AG09309 (cell line): ENCODE data around the gene CD3E.

Experiments
- DNase-seq: peaks from one replicate; pipeline ENCODE4 v3.0.0-alpha.2; 2010; ENCODE audit warnings: low read depth
- H3K4me3 ChIP-seq: 2 replicates; pipeline ENCODE4 v1.5.1; 2011; ENCODE audit warnings: mild to moderate bottlenecking, low read depth, low read length, moderate library complexity; ENCODE audit not compliant: control insufficient read depth
- TF ChIP-seq, protein P1 (sequence below): IDR thresholded peaks from 2 replicates; pipeline ENCODE4 v1.5.1; 2011; ENCODE audit warnings: mild to moderate bottlenecking, low read depth, low read length, inconsistent platforms; ENCODE audit not compliant: insufficient read depth, control insufficient read depth; ENCODE audit errors: missing control alignments

Gene CD3E

DNA sequence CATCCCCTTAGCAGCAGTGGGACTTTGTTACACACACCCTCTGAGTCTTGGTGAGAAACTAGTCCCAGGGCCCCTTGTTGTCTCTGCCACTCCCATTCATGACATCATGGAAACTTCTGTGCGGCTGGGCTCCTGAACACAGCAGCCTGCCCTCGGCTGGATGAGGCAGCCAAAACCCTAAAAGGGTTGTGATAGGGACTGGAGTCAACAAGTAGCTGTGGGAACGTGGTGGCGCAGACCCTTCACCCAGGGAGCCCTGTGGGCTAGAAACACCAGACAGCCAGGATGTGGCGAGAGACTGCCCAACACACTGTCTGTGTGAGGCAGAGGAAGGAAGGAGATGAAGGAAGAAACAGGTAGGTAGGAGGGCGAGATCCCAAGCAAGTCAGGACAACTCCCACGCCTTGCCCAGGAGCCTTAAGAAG is 34.1 kb downstream of the CD3E start:
- no peak overlapping the region for H3K4me3 ChIP-seq
- TF ChIP-seq, protein P1, sequence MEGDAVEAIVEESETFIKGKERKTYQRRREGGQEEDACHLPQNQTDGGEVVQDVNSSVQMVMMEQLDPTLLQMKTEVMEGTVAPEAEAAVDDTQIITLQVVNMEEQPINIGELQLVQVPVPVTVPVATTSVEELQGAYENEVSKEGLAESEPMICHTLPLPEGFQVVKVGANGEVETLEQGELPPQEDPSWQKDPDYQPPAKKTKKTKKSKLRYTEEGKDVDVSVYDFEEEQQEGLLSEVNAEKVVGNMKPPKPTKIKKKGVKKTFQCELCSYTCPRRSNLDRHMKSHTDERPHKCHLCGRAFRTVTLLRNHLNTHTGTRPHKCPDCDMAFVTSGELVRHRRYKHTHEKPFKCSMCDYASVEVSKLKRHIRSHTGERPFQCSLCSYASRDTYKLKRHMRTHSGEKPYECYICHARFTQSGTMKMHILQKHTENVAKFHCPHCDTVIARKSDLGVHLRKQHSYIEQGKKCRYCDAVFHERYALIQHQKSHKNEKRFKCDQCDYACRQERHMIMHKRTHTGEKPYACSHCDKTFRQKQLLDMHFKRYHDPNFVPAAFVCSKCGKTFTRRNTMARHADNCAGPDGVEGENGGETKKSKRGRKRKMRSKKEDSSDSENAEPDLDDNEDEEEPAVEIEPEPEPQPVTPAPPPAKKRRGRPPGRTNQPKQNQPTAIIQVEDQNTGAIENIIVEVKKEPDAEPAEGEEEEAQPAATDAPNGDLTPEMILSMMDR, result no peak
- DNase-seq, result no peak

DNA sequence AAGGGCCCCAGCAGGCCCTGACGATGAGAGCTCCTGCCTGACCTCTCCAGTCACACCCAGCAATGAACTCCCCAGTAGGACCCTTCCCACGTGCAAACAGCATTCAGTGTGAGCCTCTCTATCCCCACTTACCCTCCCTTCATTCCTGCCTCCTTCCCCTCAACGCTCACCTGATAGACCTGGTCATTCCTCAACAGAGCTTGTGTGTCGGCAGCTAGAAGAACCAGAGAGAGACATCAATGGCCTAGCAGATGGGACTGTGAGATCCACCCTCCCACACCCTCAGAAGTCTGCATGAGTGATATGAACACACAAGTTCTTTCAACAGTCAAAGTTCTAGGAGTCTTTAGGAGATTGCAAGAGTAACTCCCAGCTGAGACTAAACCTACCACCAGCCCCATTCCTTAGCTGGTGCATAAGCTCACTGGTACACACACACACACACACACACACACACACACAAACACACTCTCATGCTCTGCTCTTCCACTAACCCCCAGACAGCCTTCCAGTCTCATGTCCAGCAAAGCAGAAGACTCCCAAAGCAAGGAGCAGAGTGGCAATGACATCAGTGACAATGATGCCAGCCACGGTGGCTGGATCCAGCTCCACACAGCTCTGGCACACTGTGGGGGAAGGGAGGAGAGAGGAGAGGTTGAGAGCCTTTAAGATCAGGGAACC is 34.9 kb downstream of the CD3E start:
- no peak overlapping the region for H3K4me3 ChIP-seq
- DNase-seq, result no peak
- TF ChIP-seq, protein P1, result no peak

DNA sequence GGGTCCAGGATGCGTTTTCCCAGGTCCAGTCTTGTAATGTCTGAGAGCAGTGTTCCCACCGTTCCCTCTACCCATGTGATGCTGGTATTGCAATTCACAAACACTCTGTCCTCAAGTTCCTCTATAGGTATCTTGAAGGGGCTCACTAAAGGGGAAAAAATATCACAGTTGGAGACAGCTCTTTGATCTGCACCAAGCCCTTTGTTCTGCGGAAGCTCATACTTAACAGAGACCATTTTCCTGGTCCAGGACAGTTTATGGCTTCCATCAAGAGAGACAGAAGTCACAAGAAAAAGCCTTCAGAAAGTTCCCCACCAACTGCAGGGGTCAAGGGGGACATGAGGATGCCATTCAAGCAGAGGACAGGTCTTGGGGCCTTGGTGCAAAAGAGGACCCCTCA is 35.9 kb downstream of the CD3E start:
- TF ChIP-seq, protein P1, result no peak
- DNase-seq, result no peak

DNA sequence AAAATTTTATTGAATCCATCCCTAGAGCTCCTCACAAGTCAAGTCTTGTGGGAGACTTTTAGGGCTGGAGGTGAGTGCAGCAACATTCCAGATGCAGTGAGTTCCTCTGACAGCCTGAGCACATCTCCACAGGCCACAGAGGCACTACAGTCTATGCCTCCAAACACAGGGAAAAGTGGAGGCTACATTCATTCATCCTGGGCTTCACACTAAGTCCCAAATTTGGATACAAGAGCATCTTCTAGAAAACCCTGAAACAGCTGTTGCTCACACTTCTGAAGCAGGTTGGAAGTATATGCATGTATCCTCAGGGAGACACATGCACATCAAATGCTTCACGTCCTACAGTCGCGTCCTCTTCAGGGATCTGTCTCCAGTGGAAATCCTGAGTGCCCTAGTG is 36.7 kb downstream of the CD3E start:
- TF ChIP-seq, protein P1, result no peak
- H3K4me3 ChIP-seq, result no peak overlapping the region
- no peak for DNase-seq

More for the DNA sequence above, 35.9 kb downstream of the CD3E start:
- H3K4me3 ChIP-seq, result no peak overlapping the region

DNA sequence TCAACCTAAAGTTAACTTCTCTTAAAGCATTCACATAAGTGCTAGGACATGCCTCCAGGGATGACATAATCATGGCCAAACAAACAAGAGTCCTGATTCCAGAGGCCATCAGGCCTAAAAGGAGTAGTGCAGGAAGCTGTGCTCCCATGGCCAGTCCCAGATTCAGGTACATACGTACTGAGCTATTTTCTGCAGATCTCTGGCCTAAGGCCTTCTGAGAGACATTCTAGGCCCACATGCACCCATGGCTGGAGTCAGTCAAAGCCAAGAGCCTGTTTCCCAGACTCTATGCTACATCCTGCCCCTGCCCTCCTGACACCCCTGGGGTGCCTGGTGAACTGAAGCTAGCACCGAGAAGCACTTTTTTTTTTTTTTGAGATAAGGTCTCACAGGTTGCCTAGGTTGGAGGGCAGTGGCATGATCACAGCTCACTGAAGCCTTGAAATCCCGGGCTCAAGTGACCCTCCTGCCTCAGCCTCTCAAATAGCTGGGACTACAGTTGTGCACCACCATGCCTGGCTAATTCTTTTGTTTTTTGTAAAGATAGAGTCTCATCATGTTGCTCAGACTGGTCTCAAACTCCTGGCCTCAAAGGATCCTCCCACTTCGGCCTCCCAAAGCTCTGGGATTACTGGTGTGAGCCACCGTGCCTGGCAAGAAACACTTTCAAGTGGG is 37.4 kb downstream of the CD3E start:
- no peak for DNase-seq
- no peak overlapping the region for H3K4me3 ChIP-seq
- TF ChIP-seq, protein P1, result no peak

DNA sequence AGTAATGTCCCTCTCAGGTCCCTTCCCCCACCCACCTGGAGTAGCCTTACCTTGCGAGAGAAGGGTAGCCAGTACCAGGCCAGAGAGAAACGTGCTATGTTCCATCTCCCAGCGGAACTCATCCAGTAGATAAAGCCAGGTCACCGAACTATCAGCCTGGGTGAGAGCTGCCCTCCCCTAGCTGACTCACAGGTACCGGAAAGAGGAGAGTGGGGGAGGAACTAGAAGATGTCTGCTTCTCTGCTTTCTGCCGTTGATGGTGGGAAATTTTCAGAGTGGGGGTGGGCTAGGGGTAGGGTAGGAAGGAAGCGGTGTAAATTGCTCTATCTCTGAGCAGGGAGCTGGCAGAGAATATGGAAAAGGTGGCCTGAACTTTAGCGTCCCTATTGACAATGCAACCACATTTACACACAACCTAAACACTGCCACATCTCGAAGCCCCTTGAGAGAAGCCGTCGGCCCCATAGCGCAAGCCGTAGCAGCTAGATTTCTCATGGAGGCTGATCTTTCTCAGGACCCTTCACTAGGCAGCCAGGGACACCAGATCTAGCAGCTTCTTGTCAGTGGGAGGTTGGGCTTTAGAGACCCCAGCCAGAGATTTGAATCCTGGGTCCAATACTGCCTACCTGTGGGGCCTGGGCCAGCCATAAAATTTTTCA is 38.1 kb downstream of the CD3E start, which contains the start of gene CD3D:
TSS of gene CD3D (minus strand) at position 203 of the 659 bp plus-strand sequence. CDS start at position 105, 98 bp downstream.
- no peak for DNase-seq
- TF ChIP-seq, protein P1, result no peak
- no peak within 1 kb of the TSS for H3K4me3 ChIP-seq
